ENCODE results near the gene SEPTIN1.

SEPTIN1 gene

GRCh38 chr16:30335598-30336474, 46.5 kb downstream of the SEPTIN1 start:
- DNase-seq = no peak

GRCh38 chr16:30335028-30335597, 47.2 kb downstream of the SEPTIN1 start:
- peak; percentile 85 for DNase-seq

DNA sequence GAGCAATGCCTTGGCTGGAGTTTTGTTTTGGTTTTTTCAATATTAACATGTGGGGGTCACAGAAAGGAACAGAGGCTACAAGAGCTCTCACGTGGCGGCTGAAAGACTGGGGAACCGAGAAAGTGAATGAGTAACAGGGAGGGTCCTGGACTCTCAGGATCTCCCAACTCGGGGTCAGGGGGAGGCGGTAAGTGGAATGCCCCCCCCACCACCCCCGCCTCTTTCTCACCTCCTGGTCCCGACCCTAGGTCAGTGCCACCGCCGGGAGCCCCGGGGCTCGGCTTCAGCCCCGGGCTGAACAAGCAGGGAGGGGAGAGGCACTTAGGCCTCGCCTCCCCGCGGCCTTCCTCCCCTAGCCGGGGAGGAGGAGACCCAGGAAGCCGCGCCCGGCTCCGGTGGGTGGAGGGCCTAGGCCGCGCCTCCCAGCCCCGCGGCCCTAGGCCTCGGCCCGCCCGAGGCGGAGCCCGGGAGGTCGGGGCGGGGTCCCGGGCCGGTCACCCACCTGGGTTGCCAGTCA, 47.8 kb downstream of the SEPTIN1 start:
- peak; percentile 31 for DNase-seq
